IMR-90 (cell line): ENCODE measurements around the gene GRID1. TPM values are rescaled to one million over a fixed set of nuclear protein-coding genes. Genes with fewer than 3 reads are reported as not detected.

Experiments used
- ATAC-seq: fragments of 200-7000 bp; cut with Tn5 transposase; 2 replicates; pipeline ENCODE4 v1.9.1; 2020; ENCODE audit warnings: low read depth, mild to moderate bottlenecking, moderate library complexity
- BruUV-seq: library from RNA; stranded (reverse); fragments of 400-500 nt; replicated peaks from 2 replicates; lab custom pipeline; 2021; lab: Mats Ljungman, UMichigan
- CTCF ChIA-PET: fragments of 300-600 bp; formaldehyde crosslinking; extraction: SDS; loops from one replicate; lab custom pipeline; 2021; ENCODE audit warnings: antibody characterized with exemption; lab: Yijun Ruan, JAX
- POLR2A ChIA-PET: fragments of 300-600 bp; sonication (Branson Sonifier 250); formaldehyde crosslinking; loops from one replicate; lab custom pipeline; 2022; ENCODE audit warnings: antibody characterized with exemption; ENCODE audit not compliant: unreplicated experiment; lab: Charles Lee
- DNase-seq: peaks from one replicate; pipeline ENCODE4 v3.0.0; 2013
- H2AFZ ChIP-seq: replicated peaks from 2 replicates; pipeline ENCODE3; 2013; ENCODE audit warnings: low read length, mild to moderate bottlenecking; ENCODE audit not compliant: poor library complexity
- H2AK5ac ChIP-seq: 2 replicates; pipeline ENCODE4 v1.6.1; 2013; ENCODE audit warnings: low read depth, low read length, inconsistent platforms
- H2AK9ac ChIP-seq: replicated peaks from 2 replicates; pipeline ENCODE3; 2013; ENCODE audit warnings: mild to moderate bottlenecking, low read depth, low read length, moderate library complexity; ENCODE audit not compliant: poor library complexity
- H2BK120ac ChIP-seq: 2 replicates; pipeline ENCODE4 v1.6.1; 2013; ENCODE audit warnings: low read depth, low read length, inconsistent platforms
- H2BK15ac ChIP-seq: 3 replicates; pipeline ENCODE4 v1.6.1; 2013; ENCODE audit warnings: low read depth, low read length, inconsistent platforms
- H2BK20ac ChIP-seq: 2 replicates; pipeline ENCODE4 v1.6.1; 2013; ENCODE audit warnings: low read depth, mild to moderate bottlenecking, inconsistent platforms, low read length, moderate library complexity
- H2BK5ac ChIP-seq: 2 replicates; pipeline ENCODE4 v1.6.1; 2013; ENCODE audit warnings: mild to moderate bottlenecking, low read depth, low read length, inconsistent platforms; ENCODE audit not compliant: poor library complexity, severe bottlenecking
- H3K14ac ChIP-seq: replicated peaks from 2 replicates; pipeline ENCODE4 v1.6.1; 2013; ENCODE audit warnings: low read depth, low read length, inconsistent platforms
- H3K18ac ChIP-seq: 2 replicates; pipeline ENCODE4 v1.6.1; 2013; ENCODE audit warnings: low read depth, low read length, control low read depth
- H3K23ac ChIP-seq: 2 replicates; pipeline ENCODE4 v1.6.1; 2013; ENCODE audit warnings: low read depth, low read length, inconsistent platforms
- H3K27ac ChIP-seq: 2 replicates; pipeline ENCODE4 v1.5.1; 2013; ENCODE audit warnings: mild to moderate bottlenecking, control low read depth, low read length; ENCODE audit not compliant: insufficient read depth
- H3K27me3 ChIP-seq: 2 replicates; pipeline ENCODE4 v1.6.1; 2013; ENCODE audit warnings: low read length; ENCODE audit not compliant: control insufficient read depth, insufficient read depth
- H3K36me3 ChIP-seq: 2 replicates; pipeline ENCODE4 v1.6.1; 2013; ENCODE audit warnings: low read length, mixed read lengths; ENCODE audit not compliant: control insufficient read depth, insufficient read depth
- H3K4ac ChIP-seq: 2 replicates; pipeline ENCODE4 v1.6.1; 2013; ENCODE audit warnings: low read depth, low read length, inconsistent platforms
- H3K4me1 ChIP-seq: 2 replicates; pipeline ENCODE4 v1.6.1; 2013; ENCODE audit warnings: low read length, mixed read lengths; ENCODE audit not compliant: control insufficient read depth, insufficient read depth
- H3K4me2 ChIP-seq: 2 replicates; pipeline ENCODE4 v1.6.1; 2013; ENCODE audit warnings: low read depth, mild to moderate bottlenecking, control low read depth, low read length, moderate library complexity
- H3K4me3 ChIP-seq: 2 replicates; pipeline ENCODE4 v1.5.1; 2013; ENCODE audit warnings: low read depth, mild to moderate bottlenecking, control low read depth, low read length, moderate library complexity; ENCODE audit not compliant: insufficient read depth
- H3K56ac ChIP-seq: 2 replicates; pipeline ENCODE4 v1.6.1; 2013; ENCODE audit warnings: low read length, inconsistent platforms; ENCODE audit not compliant: insufficient read depth; ENCODE audit errors: extremely low read depth
- H3K79me1 ChIP-seq, 2 experiments: 2 replicates each; pipeline ENCODE4 v1.6.1; 2013; ENCODE audit warnings: low read length in 2 of 2, inconsistent platforms in 1 of 2, low read depth in 1 of 2
- H3K9ac ChIP-seq: 2 replicates; pipeline ENCODE4 v1.6.1; 2013; ENCODE audit warnings: low read depth, low read length, control low read depth
- H3K9me1 ChIP-seq: 2 replicates; pipeline ENCODE4 v1.6.1; 2013; ENCODE audit warnings: low read length, inconsistent platforms; ENCODE audit not compliant: insufficient read depth
- H3K9me3 ChIP-seq: 2 replicates; pipeline ENCODE4 v1.6.1; 2013; ENCODE audit warnings: low read length; ENCODE audit not compliant: control insufficient read depth, insufficient read depth
- H4K20me1 ChIP-seq: 2 replicates; pipeline ENCODE4 v1.6.1; 2013; ENCODE audit warnings: low read length, inconsistent platforms; ENCODE audit not compliant: insufficient read depth
- H4K5ac ChIP-seq: 2 replicates; pipeline ENCODE4 v1.6.1; 2013; ENCODE audit warnings: mild to moderate bottlenecking, low read depth, low read length, control low read depth
- H4K8ac ChIP-seq, 2 experiments: 2 replicates each; pipeline ENCODE4 v1.6.1; 2013; ENCODE audit warnings: low read depth in 2 of 2, low read length in 2 of 2, control low read depth in 1 of 2, inconsistent platforms in 1 of 2
- H4K91ac ChIP-seq: 2 replicates; pipeline ENCODE4 v1.6.1; 2013; ENCODE audit warnings: low read depth, low read length, inconsistent platforms; ENCODE audit not compliant: insufficient read depth
- CEBPB ChIP-seq: IDR thresholded peaks from 2 replicates; pipeline ENCODE4 v1.6.1; 2012; ENCODE audit warnings: low read depth, low read length, improper control_type of control experiment
- FOS ChIP-seq: fragments of 150-350 bp; IDR thresholded peaks from 2 replicates; pipeline ENCODE4 v1.6.1; 2016; ENCODE audit warnings: low read depth, low read length
- RFX5 ChIP-seq: IDR thresholded peaks from 2 replicates; pipeline ENCODE4 v1.8.0; 2012; ENCODE audit warnings: low read depth, mild to moderate bottlenecking, low read length, moderate library complexity
- WGBS, 2 experiments: methylation state at CpG; one replicate each; pipeline versions ENCODE4 v1.1.5 to v1.1.7; 2013; ENCODE audit warnings: missing lambda C conversion rate in 2 of 2; ENCODE audit not compliant: insufficient read length in 1 of 2; ENCODE audit errors: extremely low coverage in 2 of 2; 5-methylcytosine and 5-hydroxymethylcytosine counted together
- dilution Hi-C: fragments of 300-500 bp; cut with HindIII; formaldehyde crosslinking; loops from one replicate; pipeline ENCODE4 v1.14.3; 2018; ENCODE audit warnings: low sequenced_read_pairs; ENCODE audit not compliant: unreplicated experiment
- in situ Hi-C: fragments of 300-500 bp; cut with MboI; formaldehyde crosslinking; loops from 3 replicates; pipeline ENCODE4 v1.14.3; 2019; ENCODE audit warnings: low sequenced_read_pairs, inconsistent platforms, mixed read lengths
- intact Hi-C: fragments of 100-400 bp; cut with micrococcal nuclease; formaldehyde crosslinking; loops from 2 replicates; pipeline ENCODE4 v1.10.0; 2022
- polyA plus RNA-seq, 3 experiments: library from polyadenylated mRNA; depleted of rRNA; stranded (reverse); fragments of >200 nt; gene quantifications; 2 replicates each; pipeline ENCODE4 v1.2.3, GENCODE V29; 2012; ENCODE audit warnings: low replicate concordance in 1 of 3
- total RNA-seq: library from RNA; depleted of rRNA; stranded (reverse); fragments of >200 nt; gene quantifications from 2 replicates; pipeline ENCODE4 v1.2.3, GENCODE V29; 2012

GRID1 gene
- total and polyA plus RNA-seq, 2 of the 4 experiments (the other 2 are of a cell fraction), result not detected

DNA sequence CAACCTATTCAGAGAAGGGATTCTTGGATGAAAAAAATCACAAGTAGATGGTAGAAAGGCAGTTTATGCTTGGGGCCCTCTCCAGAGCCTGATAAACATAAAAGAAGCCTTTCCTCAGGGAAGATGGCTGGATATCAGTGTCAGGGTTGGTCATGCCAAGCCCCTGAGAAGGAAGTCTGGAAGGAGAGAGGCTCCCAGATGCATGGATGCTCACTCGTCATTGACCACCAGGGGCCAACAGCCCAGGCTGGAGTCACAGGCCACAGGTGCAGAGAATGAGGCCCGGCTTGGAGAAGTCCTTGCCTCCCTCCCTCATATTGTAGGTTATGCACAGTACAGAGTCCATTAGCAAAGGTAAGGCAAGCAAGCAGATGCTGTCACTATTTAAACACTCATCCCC is 506.7 kb downstream of the GRID1 start:
- no peaks in the 10 kb centered on the region for H3K4me1 ChIP-seq
- H3K79me1 ChIP-seq, result no peaks in the 10 kb centered on the region
- POLR2A ChIA-PET, result no interaction called here
- dilution Hi-C loops (no loop called here), intact Hi-C loops (no loop called here), in situ Hi-C loops (no loop called here)
- H2BK120ac ChIP-seq, result no peak overlapping the region
- H3K23ac ChIP-seq, result no peak overlapping the region
- no peaks in the 10 kb centered on the region for H3K9me1 ChIP-seq
- H3K36me3 ChIP-seq, result no peaks in the 10 kb centered on the region
- no peaks in the 10 kb centered on the region for H4K20me1 ChIP-seq
- H2BK5ac ChIP-seq, result no peak overlapping the region
- no peak overlapping the region for H2AK9ac ChIP-seq
- no peak overlapping the region for H2BK15ac ChIP-seq
- H3K4ac ChIP-seq, result no peak overlapping the region
- BruUV-seq, result no TSS peak
- no peak overlapping the region for H3K56ac ChIP-seq
- no peak for DNase-seq
- H4K91ac ChIP-seq, result no peak overlapping the region
- H2BK20ac ChIP-seq, result no peak overlapping the region
- H2AK5ac ChIP-seq, result no peak overlapping the region
- H4K8ac ChIP-seq, result no peak overlapping the region
- H3K4me3 ChIP-seq, result no peak overlapping the region
- H3K18ac ChIP-seq, result no peak overlapping the region
- no peaks in the 10 kb centered on the region for H3K27me3 ChIP-seq
- no peak overlapping the region for H3K4me2 ChIP-seq
- CTCF ChIA-PET, result no interaction called here
- WGBS, 2 experiments, result no CpG with 5 or more reads among the region's 2 CpGs
- H3K27ac ChIP-seq, result no peak overlapping the region
- no peak overlapping the region for H3K9ac ChIP-seq
- peaks cover 55% of the 10 kb centered on the region for H3K9me3 ChIP-seq
- no peak for TF ChIP-seq CEBPB
- no peak for TF ChIP-seq FOS
- TF ChIP-seq RFX5, result no peak
- no peak overlapping the region for H2AFZ ChIP-seq
- no peak for ATAC-seq
- H3K14ac ChIP-seq, result no peak overlapping the region
- no peak overlapping the region for H4K5ac ChIP-seq
